ENCODE measurements around the gene KCNK7. TPM values are rescaled to one million over a fixed set of nuclear protein-coding genes. Genes with fewer than 3 reads are reported as not detected.
A peak's percentile ranks its signal among the peaks of the same experiment; 100 is the strongest.

Gene KCNK7
- total and polyA plus RNA-seq, 7 donors: 0.54 to 1.4 (median 0.71) TPM; not detected in 4

DNA sequence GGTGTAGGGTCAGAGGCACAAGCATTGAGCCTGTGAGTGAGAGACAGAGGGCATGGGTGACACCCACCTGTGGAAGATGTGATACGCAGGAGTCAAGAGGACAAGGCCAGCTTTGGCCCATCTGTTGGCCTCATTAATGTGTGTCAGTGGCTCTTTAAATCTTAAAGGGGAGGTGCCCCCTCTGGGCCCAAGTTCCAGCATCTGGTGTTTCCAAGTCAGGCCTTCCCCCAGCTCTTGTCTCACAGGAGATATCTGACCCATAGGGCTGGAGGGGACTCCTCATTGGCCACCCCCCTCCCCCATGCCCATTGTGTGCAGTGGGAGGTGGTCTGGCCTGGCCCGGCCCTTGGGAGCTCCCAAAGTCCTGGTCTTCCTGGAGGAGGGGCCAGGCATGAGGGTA lies 8.9 kb downstream of the KCNK7 start:
- 82 to 88% methylated on average over 2 of the region's 2 CpGs for WGBS, 2 donors
- Histone ChIP-seq H3K9me3 (no peaks in the 10 kb centered on the region), H3K36me3 (peaks cover 22 to 78% (median 43%) of the 10 kb centered on the region in 4 donors), H3K27me3 (no peaks in the 10 kb centered on the region), H3K4me3 (no peak overlapping the region), H3K4me1 (peaks cover 0 to 68% (median 56%) of the 10 kb centered on the region in 4 donors), H3K27ac (peak overlapping the region; percentile 77 to 98 (median 82))
- TF ChIP-seq POLR2AphosphoS5 (IDR thresholded peaks at IDR 0.05) (peak in 1 of 4 donors; percentile 24), EP300 (IDR thresholded peaks at IDR 0.05) (no peak)
- intact Hi-C loops (cut with DNase I): no loop called here
- DNase-seq: no peak

- DNase-seq: no peak
- Histone ChIP-seq H3K27me3 (no peaks in the 10 kb centered on the region), H3K4me3 (no peak overlapping the region), H3K27ac (peak overlapping the region; percentile 77 to 98 (median 82)), H3K36me3 (peaks cover 23 to 78% (median 44%) of the 10 kb centered on the region in 4 donors), H3K9me3 (no peaks in the 10 kb centered on the region), H3K4me1 (peaks cover 0 to 71% (median 56%) of the 10 kb centered on the region in 4 donors)
- intact Hi-C loops (cut with DNase I): no loop called here
- TF ChIP-seq EP300 (IDR thresholded peaks at IDR 0.05): no peak
- no peak for TF ChIP-seq POLR2AphosphoS5 (IDR thresholded peaks at IDR 0.05)
- no peak for TF ChIP-seq POLR2A (IDR thresholded peaks at IDR 0.05)
- TF ChIP-seq, protein P1, sequence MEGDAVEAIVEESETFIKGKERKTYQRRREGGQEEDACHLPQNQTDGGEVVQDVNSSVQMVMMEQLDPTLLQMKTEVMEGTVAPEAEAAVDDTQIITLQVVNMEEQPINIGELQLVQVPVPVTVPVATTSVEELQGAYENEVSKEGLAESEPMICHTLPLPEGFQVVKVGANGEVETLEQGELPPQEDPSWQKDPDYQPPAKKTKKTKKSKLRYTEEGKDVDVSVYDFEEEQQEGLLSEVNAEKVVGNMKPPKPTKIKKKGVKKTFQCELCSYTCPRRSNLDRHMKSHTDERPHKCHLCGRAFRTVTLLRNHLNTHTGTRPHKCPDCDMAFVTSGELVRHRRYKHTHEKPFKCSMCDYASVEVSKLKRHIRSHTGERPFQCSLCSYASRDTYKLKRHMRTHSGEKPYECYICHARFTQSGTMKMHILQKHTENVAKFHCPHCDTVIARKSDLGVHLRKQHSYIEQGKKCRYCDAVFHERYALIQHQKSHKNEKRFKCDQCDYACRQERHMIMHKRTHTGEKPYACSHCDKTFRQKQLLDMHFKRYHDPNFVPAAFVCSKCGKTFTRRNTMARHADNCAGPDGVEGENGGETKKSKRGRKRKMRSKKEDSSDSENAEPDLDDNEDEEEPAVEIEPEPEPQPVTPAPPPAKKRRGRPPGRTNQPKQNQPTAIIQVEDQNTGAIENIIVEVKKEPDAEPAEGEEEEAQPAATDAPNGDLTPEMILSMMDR (IDR thresholded peaks at IDR 0.05): no peak
- WGBS, 2 donors: 88 to 91% methylated on average over 4 of the region's 4 CpGs
Measured at GRCh38 chr11:65586247-65586630, 9.4 kb downstream of the KCNK7 start.

DNA sequence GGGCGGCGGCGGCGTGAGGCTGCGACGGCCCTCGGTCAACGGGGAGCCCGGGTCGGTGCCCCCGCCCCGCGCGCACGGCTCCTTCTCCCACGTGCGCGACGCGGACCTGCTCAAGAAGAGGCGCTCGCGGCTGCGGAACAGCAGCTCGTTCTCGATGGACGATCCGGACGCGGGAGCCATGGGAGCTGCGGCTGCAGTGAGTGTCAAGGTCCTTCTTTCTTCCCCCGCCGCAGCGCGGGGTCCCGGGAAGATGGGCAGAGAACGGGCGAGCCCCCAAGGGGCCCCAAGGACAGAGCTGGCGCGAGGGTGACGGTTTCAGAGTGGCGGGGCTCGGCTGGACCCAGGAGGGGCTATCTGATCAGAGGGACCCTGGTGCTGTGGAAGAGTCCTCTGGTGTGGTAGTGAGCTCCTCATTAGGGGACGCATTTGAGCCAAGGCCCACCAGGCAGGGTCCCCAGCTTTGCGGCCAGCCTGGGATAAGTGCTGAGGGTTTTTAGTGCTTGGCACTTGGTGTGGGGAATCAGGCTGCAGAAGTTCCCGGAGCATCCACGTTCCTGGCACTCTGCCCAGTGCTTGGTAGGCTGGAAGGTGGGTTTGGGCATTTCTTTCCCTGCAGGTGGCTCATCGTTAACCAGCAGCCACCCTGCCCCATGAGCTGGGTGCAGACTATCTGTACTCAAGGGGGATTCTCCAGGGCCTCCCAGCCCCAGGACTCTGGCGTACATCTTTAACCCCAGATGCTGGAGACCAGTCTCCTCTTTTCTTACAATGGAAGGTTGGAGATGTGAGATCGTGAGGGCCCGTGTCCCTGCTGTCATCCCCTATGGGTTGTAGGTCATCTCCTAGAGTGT lies 10.0 kb downstream of the KCNK7 start:
- TF ChIP-seq, protein P1 (IDR thresholded peaks at IDR 0.05): no peak
- TF ChIP-seq POLR2AphosphoS5 (IDR thresholded peaks at IDR 0.05): peak in 2 of 4 donors; percentile 2 to 28
- no peak for TF ChIP-seq POLR2A (IDR thresholded peaks at IDR 0.05)
- intact Hi-C loops (cut with DNase I): no loop called here

DNA sequence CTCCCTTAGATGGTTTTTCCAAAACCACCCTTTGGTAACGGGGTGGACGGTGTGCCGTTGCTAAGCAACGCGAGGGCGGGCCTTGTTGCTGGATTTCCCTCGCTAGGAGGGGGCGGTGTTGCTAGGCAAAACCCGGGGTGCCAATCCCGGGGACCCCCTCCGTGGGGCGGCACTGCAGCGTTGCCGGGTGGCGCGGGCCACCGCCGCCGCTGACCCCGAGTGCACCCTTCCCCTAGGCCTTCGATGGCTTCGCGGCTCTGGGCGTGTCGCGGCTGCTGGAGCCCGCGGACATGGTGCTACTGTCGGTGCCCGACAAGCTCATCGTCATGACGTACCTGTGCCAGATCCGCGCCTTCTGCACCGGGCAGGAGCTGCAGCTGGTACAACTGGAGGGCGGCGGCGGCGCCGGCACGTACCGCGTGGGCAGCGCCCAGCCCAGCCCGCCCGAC lies 10.9 kb downstream of the KCNK7 start:
- peak overlapping the region; percentile 46 to 98 (median 79) for H3K27ac ChIP-seq
- intact Hi-C loops (cut with DNase I): no loop called here
- no peak for TF ChIP-seq POLR2A (IDR thresholded peaks at IDR 0.05)
- peak in 2 of 4 donors; percentile 6 to 22 for TF ChIP-seq POLR2AphosphoS5 (IDR thresholded peaks at IDR 0.05)
- no peak overlapping the region for H3K4me3 ChIP-seq
- no peaks in the 10 kb centered on the region for H3K27me3 ChIP-seq
- peaks cover 0 to 75% (median 57%) of the 10 kb centered on the region in 4 donors for H3K4me1 ChIP-seq
- WGBS, 2 donors: 68 to 77% methylated on average over 46 of the region's 46 CpGs
- H3K36me3 ChIP-seq: peaks cover 37 to 78% (median 49%) of the 10 kb centered on the region in 4 donors
- H3K9me3 ChIP-seq: no peaks in the 10 kb centered on the region
- DNase-seq: no peak

More for the DNA sequence above, 10.0 kb downstream of the KCNK7 start:
- Histone ChIP-seq H3K27me3 (no peaks in the 10 kb centered on the region), H3K9me3 (no peaks in the 10 kb centered on the region), H3K4me3 (no peak overlapping the region), H3K4me1 (peaks cover 0 to 74% (median 57%) of the 10 kb centered on the region in 4 donors), H3K36me3 (peaks cover 30 to 78% (median 44%) of the 10 kb centered on the region in 4 donors), H3K27ac (peak overlapping the region; percentile 77 to 98 (median 82))
- WGBS, 2 donors: 89 to 90% methylated on average over 51 of the region's 51 CpGs
- no peak for DNase-seq

GRCh38 chr11:65584106-65584505 lies 11.5 kb downstream of the KCNK7 start:
- Histone ChIP-seq H3K4me1 (peaks cover 0 to 75% (median 58%) of the 10 kb centered on the region in 4 donors), H3K27ac (peak overlapping the region; percentile 46 to 98 (median 79)), H3K36me3 (peaks cover 43 to 78% (median 52%) of the 10 kb centered on the region in 4 donors), H3K9me3 (no peaks in the 10 kb centered on the region), H3K4me3 (no peak overlapping the region), H3K27me3 (no peaks in the 10 kb centered on the region)
- DNase-seq: no peak
- peak in 1 of 4 donors; percentile 22 for TF ChIP-seq POLR2AphosphoS5 (IDR thresholded peaks at IDR 0.05)
- TF ChIP-seq, protein P1 (IDR thresholded peaks at IDR 0.05): no peak
- TF ChIP-seq EP300 (IDR thresholded peaks at IDR 0.05): no peak
- no peak for TF ChIP-seq POLR2A (IDR thresholded peaks at IDR 0.05)
- 84 to 85% methylated on average over 8 of the region's 8 CpGs for WGBS, 2 donors
- intact Hi-C loops (cut with DNase I): no loop called here
